ENCODE measurements around the gene OBP2A. TPM values are rescaled to one million over a fixed set of nuclear protein-coding genes. Genes with fewer than 3 reads are reported as not detected.
"Not testable (repeated sequence)": the region's sequence is repeated elsewhere in the genome, so short reads cannot be mapped to it uniquely, and the experiment has no call there.

The OBP2A gene
- total RNA-seq (not detected in 2 replicates), polyA plus RNA-seq (not detected in 2 replicates), polyA minus RNA-seq (not detected in 2 replicates)
- not detected for total RNA-seq (2013)

GRCh38 chr9:135545646-135546176 is at the start of gene OBP2A:
TSS of gene OBP2A (plus strand) at chr9:135546126. CDS start at chr9:135546181, 55 bp downstream.
- H4K20me1 ChIP-seq (ENCODE audit: control insufficient read depth, insufficient read depth, low read length, poor library complexity, severe bottlenecking); H3K4me3 Mint-ChIP-seq; H2AFZ ChIP-seq (ENCODE audit: insufficient read depth, low read depth, low read length, poor library complexity, severe bottlenecking); H3K9me3 Mint-ChIP-seq (ENCODE audit: insufficient read depth); H3K4me3 ChIP-seq (ENCODE audit: control extremely low read depth in 1 of 5, extremely low read depth in 1 of 5, insufficient read depth in 1 of 5, low read depth in 2 of 5, low read length in 4 of 5); H3K4me1 ChIP-seq (ENCODE audit: control insufficient read depth in 2 of 2, insufficient read depth in 2 of 2, low read length in 2 of 2); H3K36me3 ChIP-seq (replicated peaks in 1 of 2; ENCODE audit: control extremely low read depth in 1 of 2, control insufficient read depth in 1 of 2, extremely low read depth in 1 of 2, insufficient read depth in 2 of 2, low read length in 1 of 2); H3K9me3 ChIP-seq (ENCODE audit: control extremely low read depth in 1 of 3, control insufficient read depth in 2 of 3, insufficient read depth in 1 of 3, low read length in 2 of 3); DNase-seq; H3K79me2 ChIP-seq (ENCODE audit: control insufficient read depth, insufficient read depth, low read length); H3K4me1 Mint-ChIP-seq; H3K27ac ChIP-seq (ENCODE audit: low read length in 2 of 2); ATAC-seq (ENCODE audit: low read depth); H3K27ac Mint-ChIP-seq; CTCF ChIA-PET; H3K4me2 ChIP-seq (replicated peaks; ENCODE audit: low read depth, low read length, poor library complexity, severe bottlenecking); H3K9ac ChIP-seq (ENCODE audit: low read length); POLR2A ChIA-PET; H3K27me3 ChIP-seq (replicated peaks in 1 of 4; ENCODE audit: control extremely low read depth in 1 of 4, control insufficient read depth in 3 of 4, insufficient read depth in 4 of 4, low read length in 3 of 4); intact Hi-C loops (cut with micrococcal nuclease): not testable (repeated sequence)
- peaks cover 12% of the 10 kb centered on the region for H3K27me3 Mint-ChIP-seq
- WGBS (ENCODE audit: insufficient coverage): 96% methylated on average over 8 of the region's 19 CpGs

DNA sequence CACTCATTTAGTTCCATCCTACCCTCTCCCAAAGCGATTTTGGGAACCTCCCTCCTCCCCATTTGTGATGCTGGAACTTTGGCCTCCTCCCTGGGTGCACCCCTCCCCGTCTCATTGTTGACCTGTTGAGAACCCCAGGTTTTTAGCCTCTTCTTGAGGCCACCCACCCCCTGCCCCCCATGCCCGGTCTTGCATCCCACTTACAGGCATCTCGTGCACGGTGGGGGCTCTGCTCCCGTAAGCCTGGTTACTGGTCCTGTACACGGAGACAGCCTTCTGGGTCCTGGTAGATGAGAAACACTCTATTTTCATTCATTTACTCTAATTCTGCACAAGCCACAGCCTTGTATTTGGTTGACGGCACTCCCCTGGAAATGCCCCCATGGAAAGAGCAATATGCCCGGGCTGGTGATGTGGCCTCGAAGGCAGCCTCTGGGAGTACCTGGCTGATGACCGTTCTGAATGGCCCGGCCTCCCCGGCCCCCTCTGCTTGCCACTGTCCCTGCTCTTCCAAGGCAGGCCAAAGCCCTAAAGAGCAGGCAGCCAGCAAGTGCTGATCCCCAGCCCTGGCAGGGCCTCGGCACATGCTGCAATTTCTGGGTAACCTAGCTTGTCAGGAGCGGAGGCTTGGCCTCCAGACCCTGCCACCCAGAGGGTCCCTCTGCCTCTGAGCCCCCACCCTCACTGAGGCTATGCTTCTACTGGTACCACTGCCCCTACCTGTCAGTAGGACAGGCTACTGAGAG is 47.4 kb upstream of the OBP2A start:
- ATAC-seq (ENCODE audit: low read depth) (no peak), DNase-seq (no peak)
- ChIA-PET CTCF (no interaction called here), POLR2A (no interaction called here)
- Mint-ChIP-seq H3K27ac (no peak overlapping the region), H3K4me1 (peaks cover 20% of the 10 kb centered on the region), H3K27me3 (no peaks in the 10 kb centered on the region), H3K4me3 (peak overlapping the region; percentile 84), H3K9me3 (ENCODE audit: insufficient read depth) (no peaks in the 10 kb centered on the region)
- Histone ChIP-seq H3K79me2 (ENCODE audit: control insufficient read depth, insufficient read depth, low read length) (peaks cover 25% of the 10 kb centered on the region), H3K4me3 (ENCODE audit: control extremely low read depth in 1 of 5, extremely low read depth in 1 of 5, insufficient read depth in 1 of 5, low read depth in 2 of 5, low read length in 4 of 5) (no peak overlapping the region), H3K9me3 (ENCODE audit: control extremely low read depth in 1 of 3, control insufficient read depth in 2 of 3, insufficient read depth in 1 of 3, low read length in 2 of 3) (peaks cover 0 to 4% (median 0%) of the 10 kb centered on the region in 3 donors), H3K36me3 (replicated peaks in 1 of 2; ENCODE audit: control extremely low read depth in 1 of 2, control insufficient read depth in 1 of 2, extremely low read depth in 1 of 2, insufficient read depth in 2 of 2, low read length in 1 of 2) (peaks cover 0 to 9% of the 10 kb centered on the region in 2 experiments), H3K4me2 (replicated peaks; ENCODE audit: low read depth, low read length, poor library complexity, severe bottlenecking) (peak overlapping the region; percentile 98), H3K4me1 (ENCODE audit: control insufficient read depth in 2 of 2, insufficient read depth in 2 of 2, low read length in 2 of 2) (peaks cover 14 to 29% of the 10 kb centered on the region in 2 donors), H3K27ac (ENCODE audit: low read length in 2 of 2) (no peak overlapping the region), H3K9ac (ENCODE audit: low read length) (no peak overlapping the region), H3K27me3 (replicated peaks in 1 of 4; ENCODE audit: control extremely low read depth in 1 of 4, control insufficient read depth in 3 of 4, insufficient read depth in 4 of 4, low read length in 3 of 4) (peaks cover 0 to 10% (median 0%) of the 10 kb centered on the region in 4 experiments), H4K20me1 (ENCODE audit: control insufficient read depth, insufficient read depth, low read length, poor library complexity, severe bottlenecking) (peaks cover 27% of the 10 kb centered on the region), H2AFZ (ENCODE audit: insufficient read depth, low read depth, low read length, poor library complexity, severe bottlenecking) (no peak overlapping the region)
- 93% methylated on average over 14 of the region's 15 CpGs for WGBS (ENCODE audit: insufficient coverage)
- TF ChIP-seq, protein P1, sequence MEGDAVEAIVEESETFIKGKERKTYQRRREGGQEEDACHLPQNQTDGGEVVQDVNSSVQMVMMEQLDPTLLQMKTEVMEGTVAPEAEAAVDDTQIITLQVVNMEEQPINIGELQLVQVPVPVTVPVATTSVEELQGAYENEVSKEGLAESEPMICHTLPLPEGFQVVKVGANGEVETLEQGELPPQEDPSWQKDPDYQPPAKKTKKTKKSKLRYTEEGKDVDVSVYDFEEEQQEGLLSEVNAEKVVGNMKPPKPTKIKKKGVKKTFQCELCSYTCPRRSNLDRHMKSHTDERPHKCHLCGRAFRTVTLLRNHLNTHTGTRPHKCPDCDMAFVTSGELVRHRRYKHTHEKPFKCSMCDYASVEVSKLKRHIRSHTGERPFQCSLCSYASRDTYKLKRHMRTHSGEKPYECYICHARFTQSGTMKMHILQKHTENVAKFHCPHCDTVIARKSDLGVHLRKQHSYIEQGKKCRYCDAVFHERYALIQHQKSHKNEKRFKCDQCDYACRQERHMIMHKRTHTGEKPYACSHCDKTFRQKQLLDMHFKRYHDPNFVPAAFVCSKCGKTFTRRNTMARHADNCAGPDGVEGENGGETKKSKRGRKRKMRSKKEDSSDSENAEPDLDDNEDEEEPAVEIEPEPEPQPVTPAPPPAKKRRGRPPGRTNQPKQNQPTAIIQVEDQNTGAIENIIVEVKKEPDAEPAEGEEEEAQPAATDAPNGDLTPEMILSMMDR (IDR thresholded peaks at IDR 0.05): no peak
- no peak for TF ChIP-seq EZH2 (IDR thresholded peaks at IDR 0.05; ENCODE audit: borderline replicate concordance, insufficient read depth, low read depth, low read length, poor library complexity, severe bottlenecking)
- intact Hi-C loops (cut with micrococcal nuclease): loop anchor here (2.0 kb wide), 1 partner anchor 18 kb away; no protein-coding TSS in a partner anchor
